HPDE6-E6E7 (cell line): Measurements from ENCODE around the gene MYO1D.
A peak's percentile ranks its signal among the peaks of the same experiment; 100 is the strongest.

Experiments used
- DNase-seq: peaks from one replicate; pipeline ENCODE4 v3.0.0; 2011; ENCODE audit warnings: missing footprints; ENCODE audit errors: extremely low spot score

Gene MYO1D

DNA sequence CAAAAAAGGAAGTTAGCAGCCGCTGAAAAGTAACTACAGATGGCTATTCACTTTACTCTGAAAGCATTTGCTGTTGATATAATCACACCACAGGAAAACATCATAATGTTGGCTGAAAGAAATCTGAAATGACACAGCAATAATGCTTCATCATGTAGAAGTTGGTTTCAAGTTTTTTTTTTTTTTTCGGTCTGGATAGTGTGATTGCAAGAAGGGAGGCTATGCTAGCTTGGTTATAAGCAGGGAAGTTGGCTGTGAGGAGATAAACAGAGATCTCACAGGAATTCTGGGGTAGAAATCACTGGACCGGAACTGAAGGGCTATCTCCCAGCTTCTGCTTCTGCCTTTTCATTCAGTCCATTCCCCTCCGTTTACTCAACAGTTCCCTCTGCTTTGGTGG, 57.9 kb downstream of the MYO1D start:
- DNase-seq = no peak

DNA sequence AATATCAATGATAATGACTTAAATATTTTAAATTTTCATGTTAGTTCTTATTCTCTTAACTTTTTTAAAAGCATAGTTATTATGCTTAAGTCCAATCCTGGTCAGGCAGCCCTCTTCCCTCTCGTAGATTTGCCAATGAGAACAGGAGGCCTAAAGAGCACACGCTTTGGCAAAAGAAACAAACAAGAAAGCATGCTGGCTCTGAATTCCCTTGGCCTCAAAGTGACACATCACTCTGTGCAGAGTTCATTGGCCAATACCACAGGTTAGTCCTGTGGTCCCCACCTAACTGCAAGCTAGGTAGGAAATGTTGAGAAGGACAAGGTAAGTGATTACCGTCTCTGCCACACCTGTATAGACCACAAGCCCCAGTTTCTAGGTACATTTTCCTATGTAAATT, 61.5 kb downstream of the MYO1D start:
- no peak for DNase-seq

DNA sequence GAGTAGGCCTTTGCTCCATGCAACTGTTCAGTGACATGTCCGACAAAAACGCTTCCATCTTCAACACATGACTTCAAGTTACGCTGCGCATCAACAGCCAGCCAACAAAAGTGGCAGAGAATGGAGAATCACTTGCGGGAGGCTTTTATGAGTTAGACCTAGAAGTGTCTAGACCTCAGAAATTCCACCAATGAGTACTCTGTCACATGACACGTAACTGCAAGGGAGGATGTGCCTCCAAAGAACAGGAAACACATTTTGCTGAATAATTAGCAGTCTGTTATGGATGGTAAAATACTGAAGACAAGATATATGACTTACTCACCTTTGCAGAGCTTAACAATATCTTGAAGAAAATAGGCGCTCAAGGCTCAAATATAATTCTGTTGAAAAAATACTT, 62.1 kb downstream of the MYO1D start:
- DNase-seq = no peak

DNA sequence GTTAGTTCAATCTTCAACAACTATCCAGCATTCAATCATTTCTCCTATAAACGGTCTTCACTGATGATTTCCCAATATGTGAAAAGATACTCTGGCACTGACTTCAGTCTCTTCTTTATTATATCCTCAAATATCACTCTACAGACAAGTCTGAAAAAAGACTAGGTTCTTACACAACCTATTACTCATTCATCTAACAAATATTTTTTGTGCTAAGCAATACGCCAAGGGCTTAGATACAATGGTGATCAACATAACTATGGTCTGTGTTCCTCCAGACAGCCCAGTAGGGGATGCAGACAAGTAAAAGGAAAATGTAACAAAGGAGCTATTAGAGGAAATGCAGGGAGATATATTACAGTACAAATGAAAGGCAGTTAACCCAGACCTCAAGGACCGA, 63.9 kb downstream of the MYO1D start:
- DNase-seq = no peak

- DNase-seq = no peak
These were observed 66.2 kb downstream of the MYO1D start for GRCh38 chr17:32810690-32811089.

GRCh38 chr17:32807577-32807976, 69.3 kb downstream of the MYO1D start:
- no peak for DNase-seq

- DNase-seq = no peak
These were observed 70.3 kb downstream of the MYO1D start for GRCh38 chr17:32806646-32807045.

GRCh38 chr17:32805029-32805976, 71.6 kb downstream of the MYO1D start:
- DNase-seq = no peak

DNA sequence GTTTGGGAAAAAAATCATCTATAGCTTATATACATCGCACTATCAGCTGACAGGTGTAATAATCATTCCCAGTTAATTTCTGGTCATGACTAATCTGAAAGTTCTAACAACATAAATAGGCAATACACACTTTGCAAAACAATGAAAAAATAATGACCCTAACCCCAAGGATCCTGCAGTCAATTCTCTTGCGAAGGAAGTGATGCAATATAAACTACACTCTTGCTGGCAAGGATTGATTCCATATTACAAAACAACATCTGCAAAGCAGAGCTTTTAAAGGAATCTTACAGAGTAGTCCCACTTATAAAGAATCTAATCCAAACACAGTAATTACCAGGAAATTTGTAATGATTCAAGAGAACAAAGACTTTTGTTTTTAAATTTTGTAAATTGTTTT, 73.4 kb downstream of the MYO1D start:
- DNase-seq = no peak

DNA sequence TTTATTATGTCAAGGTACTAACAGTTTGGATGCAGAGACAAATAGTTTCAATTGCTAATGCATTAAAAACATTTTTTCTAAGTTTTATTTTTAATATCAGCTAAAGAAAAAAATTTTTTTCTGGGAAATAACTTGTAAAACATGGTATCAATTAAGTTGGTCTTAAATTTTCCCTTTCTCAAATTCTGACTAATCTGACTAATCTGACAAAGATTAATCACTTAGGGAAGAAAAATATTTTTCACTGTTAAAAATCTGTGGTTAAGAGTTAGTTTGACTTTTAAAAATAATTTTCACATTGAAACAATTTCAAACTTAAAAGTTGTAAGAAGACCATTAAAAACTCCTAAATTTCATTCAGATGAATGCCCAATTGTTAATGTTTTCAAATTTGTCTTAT, 74.6 kb downstream of the MYO1D start:
- DNase-seq = no peak

DNA sequence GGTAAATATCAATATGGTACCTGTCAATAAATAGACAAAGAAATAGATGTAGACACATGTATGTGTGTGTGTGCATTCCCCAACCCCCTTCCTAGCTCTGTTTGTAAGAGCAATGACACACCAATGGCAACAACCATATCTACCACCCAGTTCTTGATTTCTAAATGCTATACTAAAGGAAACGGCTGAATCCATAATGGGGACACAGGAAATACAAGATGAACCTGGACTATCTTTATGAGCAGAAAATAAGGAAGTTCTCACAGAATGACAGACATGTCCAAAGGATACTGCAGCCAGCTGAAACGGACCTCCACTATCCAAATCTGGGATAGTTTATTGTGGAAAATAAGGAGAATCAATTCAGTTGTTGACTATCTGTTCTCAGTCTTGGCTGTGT, 75.3 kb downstream of the MYO1D start:
- DNase-seq = no peak

GRCh38 chr17:32801193-32801592, 75.7 kb downstream of the MYO1D start:
- no peak for DNase-seq

- DNase-seq = no peak
These were observed 78.0 kb downstream of the MYO1D start for GRCh38 chr17:32798938-32799337.

- no peak for DNase-seq
These were observed 81.5 kb downstream of the MYO1D start for GRCh38 chr17:32795339-32795979.

GRCh38 chr17:32794533-32795246, 82.2 kb downstream of the MYO1D start:
- DNase-seq = no peak

DNA sequence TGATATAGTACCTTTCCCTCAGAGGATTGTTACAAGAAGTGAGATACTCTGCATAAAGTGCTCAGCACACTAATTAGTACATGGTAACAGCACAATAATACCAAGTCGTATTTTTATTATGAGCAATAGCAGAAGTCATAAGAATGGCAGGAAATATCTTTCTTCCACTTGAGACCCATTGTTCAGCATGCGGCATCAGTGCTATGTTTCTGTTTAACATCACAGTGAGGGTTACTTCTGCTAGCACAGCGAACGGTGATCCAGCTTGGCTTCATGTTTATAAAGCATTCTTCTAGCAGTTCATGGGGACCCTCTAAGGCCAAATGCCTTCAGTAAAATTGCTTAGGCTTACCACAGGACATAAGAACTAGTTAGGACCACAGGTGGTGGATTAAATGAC, 83.1 kb downstream of the MYO1D start:
- no peak for DNase-seq

- no peak for DNase-seq
These were observed 84.7 kb downstream of the MYO1D start for GRCh38 chr17:32792207-32792606.

DNA sequence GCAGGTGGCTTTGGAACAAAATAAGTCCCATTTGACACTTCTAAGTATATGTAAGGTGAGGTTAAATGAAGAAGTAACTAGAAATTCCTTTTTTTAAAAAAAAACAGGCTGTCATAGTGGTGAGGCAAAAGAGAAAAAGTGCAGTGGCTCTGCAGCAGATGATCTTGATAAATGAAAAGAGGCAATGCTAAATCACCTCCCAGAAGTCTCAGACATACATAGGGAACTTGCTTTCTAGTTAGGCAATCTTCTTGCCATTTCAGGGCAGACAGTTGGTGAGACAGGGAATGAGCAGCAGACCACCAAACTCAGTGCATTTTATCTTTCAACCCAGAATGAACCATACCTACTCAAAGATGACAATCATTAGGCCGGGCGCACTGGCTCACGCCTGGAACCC, 90.8 kb downstream of the MYO1D start:
- no peak for DNase-seq

DNA sequence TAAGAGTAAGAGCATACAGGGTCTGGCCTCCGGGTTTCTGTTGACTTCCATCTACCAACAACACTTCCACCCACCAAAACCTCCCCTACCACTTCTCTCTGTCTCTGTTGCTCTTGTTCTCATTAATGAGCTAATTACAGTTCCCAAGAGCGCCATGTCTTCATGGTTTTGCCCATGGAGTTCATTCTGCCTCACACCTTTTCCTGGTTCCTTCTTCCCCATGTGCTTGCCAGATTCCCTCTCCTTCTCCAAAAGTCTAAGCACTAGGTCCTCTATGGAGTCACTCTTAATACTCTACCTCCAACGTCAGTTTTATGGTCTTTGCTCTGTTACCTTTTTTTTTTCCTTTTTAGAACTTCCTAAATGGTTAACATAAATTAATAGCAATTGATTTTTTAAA, 92.8 kb downstream of the MYO1D start:
- no peak for DNase-seq

GRCh38 chr17:32783602-32784001, 93.3 kb downstream of the MYO1D start:
- DNase-seq = peak; percentile 16

- no peak for DNase-seq
These were observed 96.2 kb downstream of the MYO1D start for GRCh38 chr17:32780721-32781120.

GRCh38 chr17:32777922-32778321, 99.0 kb downstream of the MYO1D start:
- no peak for DNase-seq

DNA sequence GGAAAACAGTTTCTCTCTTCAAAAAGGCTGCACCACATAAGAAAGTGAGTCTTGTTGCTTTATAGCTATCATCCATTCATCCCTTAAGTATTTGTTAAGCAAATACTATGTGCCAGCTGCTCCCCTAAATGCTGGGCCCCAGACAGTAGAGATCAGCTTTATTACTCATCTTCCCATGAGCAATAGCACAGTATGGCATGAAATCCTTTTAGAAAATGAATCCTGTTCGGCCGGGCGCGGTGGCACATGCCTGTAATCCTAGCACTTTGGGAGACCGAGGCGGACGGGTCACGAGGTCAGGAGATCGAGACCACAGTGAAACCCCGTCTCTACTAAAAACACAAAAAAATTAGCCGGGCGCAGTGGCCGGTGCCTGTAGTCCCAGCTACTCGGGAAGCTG, 99.5 kb downstream of the MYO1D start:
- DNase-seq = peak; percentile 25
